Fibroblast of villous mesenchyme (primary cell): ENCODE measurements around the gene SCN9A. TPM values are rescaled to one million over a fixed set of nuclear protein-coding genes. Genes with fewer than 3 reads are reported as not detected.

ENCODE experiments used
- DNase-seq: peaks from one replicate; pipeline ENCODE4 v3.0.0-alpha.2; 2010; ENCODE audit warnings: low read depth
- H3K4me3 ChIP-seq: 2 replicates; pipeline ENCODE4 v1.5.1; 2011; ENCODE audit warnings: low read depth, mild to moderate bottlenecking, low read length
- CTCF ChIP-seq: IDR thresholded peaks from 2 replicates; pipeline ENCODE4 v1.5.1; 2012; ENCODE audit warnings: low read depth, mild to moderate bottlenecking, low read length; ENCODE audit not compliant: insufficient read depth
- total RNA-seq: library from RNA; depleted of rRNA; stranded (reverse); fragments of >200 nt; gene quantifications from 2 replicates; pipeline ENCODE4 v1.2.3, GENCODE V29; 2012

Gene SCN9A
- total RNA-seq, 1 donor = 72.1 TPM

- no peak for TF ChIP-seq CTCF
- no peak for DNase-seq
- peak overlapping the region; percentile 63 for H3K4me3 ChIP-seq
These were observed 714 bp upstream of the SCN9A start for GRCh38 chr2:166376488-166376828.

- H3K4me3 ChIP-seq = peak overlapping the region; percentile 63
- DNase-seq = peak; percentile 24
- TF ChIP-seq CTCF = no peak
These were observed 479 bp downstream of the SCN9A start for GRCh38 chr2:166375195-166375735.

- no peak overlapping the region for H3K4me3 ChIP-seq
- DNase-seq = peak; percentile 42
These were observed 1.8 kb downstream of the SCN9A start for GRCh38 chr2:166373951-166374350.

GRCh38 chr2:166373539-166373938 lies 2.2 kb downstream of the SCN9A start:
- DNase-seq = no peak
- TF ChIP-seq CTCF = no peak
- H3K4me3 ChIP-seq = no peak overlapping the region

More at GRCh38 chr2:166373951-166374350, 1.8 kb downstream of the SCN9A start:
- TF ChIP-seq CTCF = no peak

- no peak for TF ChIP-seq CTCF
- H3K4me3 ChIP-seq = no peak overlapping the region
- DNase-seq = no peak
These were observed 2.6 kb downstream of the SCN9A start for GRCh38 chr2:166373105-166373504.

- H3K4me3 ChIP-seq = no peak overlapping the region
- no peak for DNase-seq
- no peak for TF ChIP-seq CTCF
These were observed 3.7 kb downstream of the SCN9A start for GRCh38 chr2:166372046-166372445.

- H3K4me3 ChIP-seq = no peak overlapping the region
- DNase-seq = no peak
- no peak for TF ChIP-seq CTCF
These were observed 9.8 kb downstream of the SCN9A start for GRCh38 chr2:166365803-166366420.
